GM19035 (cell line): ENCODE results near the gene SST.
"Not testable (repeated sequence)": the region's sequence is repeated elsewhere in the genome, so short reads cannot be mapped to it uniquely, and the experiment has no call there.

Experiments used
- ATAC-seq: cut with Tn5 transposase; IDR thresholded peaks from one replicate; pipeline ENCODE4 v1.9.1; 2021; ENCODE audit not compliant: unreplicated experiment

Gene SST

GRCh38 chr3:187684880-187685279, 14.7 kb upstream of the SST start:
- no peak for ATAC-seq

GRCh38 chr3:187684444-187684843, 14.2 kb upstream of the SST start:
- ATAC-seq: no peak

- not testable (repeated sequence) for ATAC-seq
Measured at GRCh38 chr3:187681756-187682155, 11.6 kb upstream of the SST start.

- peak; percentile 74 for ATAC-seq
Measured at GRCh38 chr3:187679638-187680396, 9.6 kb upstream of the SST start.

- no peak for ATAC-seq
Measured at GRCh38 chr3:187678726-187679268, 8.6 kb upstream of the SST start.

GRCh38 chr3:187677604-187678003, 7.4 kb upstream of the SST start:
- no peak for ATAC-seq

GRCh38 chr3:187673012-187673411, 2.8 kb upstream of the SST start:
- no peak for ATAC-seq

- ATAC-seq: no peak
Measured at GRCh38 chr3:187667526-187667925, 2.7 kb downstream of the SST start.

GRCh38 chr3:187665764-187666402, 4.3 kb downstream of the SST start:
- ATAC-seq: no peak

GRCh38 chr3:187665010-187665409, 5.2 kb downstream of the SST start:
- ATAC-seq: no peak

- no peak for ATAC-seq
Measured at GRCh38 chr3:187662848-187663409, 7.3 kb downstream of the SST start.

- no peak for ATAC-seq
Measured at GRCh38 chr3:187661267-187661666, 8.9 kb downstream of the SST start.

GRCh38 chr3:187651282-187651681, 18.9 kb downstream of the SST start:
- ATAC-seq: no peak

- ATAC-seq: peak; percentile 81
Measured at GRCh38 chr3:187648177-187648576, 22.0 kb downstream of the SST start.

- ATAC-seq: no peak
Measured at GRCh38 chr3:187646906-187647660, 23.1 kb downstream of the SST start.

- not testable (repeated sequence) for ATAC-seq
Measured at GRCh38 chr3:187645379-187645778, 24.8 kb downstream of the SST start.

- ATAC-seq: no peak
Measured at GRCh38 chr3:187642861-187643260, 27.3 kb downstream of the SST start.

GRCh38 chr3:187641320-187642016, 28.7 kb downstream of the SST start:
- no peak for ATAC-seq

- ATAC-seq: no peak
Measured at GRCh38 chr3:187640569-187641059, 29.6 kb downstream of the SST start.

- ATAC-seq: no peak
Measured at GRCh38 chr3:187639927-187640568, 30.1 kb downstream of the SST start.
